ENCODE data around the gene CAV1. TPM values are rescaled to one million over a fixed set of nuclear protein-coding genes. Genes with fewer than 3 reads are reported as not detected.

The CAV1 gene
- total and polyA plus RNA-seq, 2 experiments from 2014 or later = 16.0 to 21.1 TPM

GRCh38 chr7:116553168-116553964 is 28.5 kb downstream of the CAV1 start (continued):
- no peak for TF ChIP-seq ZNF462 (CRISPR knock-in tag; IDR thresholded peaks at IDR 0.05)
- no peak for TF ChIP-seq NANOG (IDR thresholded peaks at IDR 0.05; ENCODE audit: borderline replicate concordance)
- no peak for TF ChIP-seq ETS1 (IDR thresholded peaks at IDR 0.05)
- no peak for TF ChIP-seq ZNF331 (CRISPR knock-in tag; IDR thresholded peaks at IDR 0.05; ENCODE audit: low read depth)

- H3K27me3 ChIP-seq (ENCODE audit: insufficient read depth) = no peaks in the 10 kb centered on the region
- H3K79me2 ChIP-seq (replicated peaks; ENCODE audit: insufficient read depth) = no peaks in the 10 kb centered on the region
- ATAC-seq = no peak
Measured at GRCh38 chr7:116554436-116554835, 29.6 kb downstream of the CAV1 start.

More at GRCh38 chr7:116554436-116554835, 29.6 kb downstream of the CAV1 start:
- no peaks in the 10 kb centered on the region for H3K36me3 Mint-ChIP-seq (ENCODE audit: low read depth)
- H3K9me3 Mint-ChIP-seq = no peaks in the 10 kb centered on the region
- H3K27me3 Mint-ChIP-seq (ENCODE audit: insufficient read depth, low read depth, poor library complexity) = no peaks in the 10 kb centered on the region
- no peak overlapping the region for H3K27ac ChIP-seq (ENCODE audit: low read depth)
- no peak overlapping the region for H3K4me2 ChIP-seq
- no peak overlapping the region for H2AFZ ChIP-seq
- no peaks in the 10 kb centered on the region for H4K20me1 ChIP-seq (replicated peaks; ENCODE audit: insufficient read depth)
- no peaks in the 10 kb centered on the region for H3K4me1 ChIP-seq (ENCODE audit: insufficient read depth)
- H3K4me3 Mint-ChIP-seq = no peak overlapping the region
- H3K4me3 ChIP-seq = no peak overlapping the region
- no peaks in the 10 kb centered on the region for H3F3A ChIP-seq (replicated peaks; ENCODE audit: low read depth)
- H3K36me3 ChIP-seq (ENCODE audit: insufficient read depth) = no peaks in the 10 kb centered on the region
- no peaks in the 10 kb centered on the region for H3K4me1 Mint-ChIP-seq
- no peaks in the 10 kb centered on the region for H3K9me2 ChIP-seq (ENCODE audit: insufficient read depth)
- no peak for DNase-seq (ENCODE audit: low spot score)
- TF ChIP-seq STAT1 (IDR thresholded peaks at IDR 0.05; ENCODE audit: unreplicated experiment) (no peak), EZH2 (IDR thresholded peaks at IDR 0.05; ENCODE audit: low read depth, unreplicated experiment) (no peak), NANOG (IDR thresholded peaks at IDR 0.05; ENCODE audit: borderline replicate concordance) (no peak), CREB1 (CRISPR knock-in tag; IDR thresholded peaks at IDR 0.05; ENCODE audit: low read depth) (no peak), ZNF331 (CRISPR knock-in tag; IDR thresholded peaks at IDR 0.05; ENCODE audit: low read depth) (no peak), ETS1 (IDR thresholded peaks at IDR 0.05) (no peak), JUNB (IDR thresholded peaks at IDR 0.05; ENCODE audit: unreplicated experiment) (no peak), ZNF114 (CRISPR knock-in tag; IDR thresholded peaks at IDR 0.05) (no peak), EZH2phosphoT487 (IDR thresholded peaks at IDR 0.05; ENCODE audit: unreplicated experiment) (no peak), REST (IDR thresholded peaks at IDR 0.05; ENCODE audit: unreplicated experiment) (no peak)
- no peak overlapping the region for H3K27ac Mint-ChIP-seq
